Esophagus squamous epithelium (tissue), 5 donors: Measurements from ENCODE around the gene MEGF6. TPM values are rescaled to one million over a fixed set of nuclear protein-coding genes. Genes with fewer than 3 reads are reported as not detected.

ENCODE experiments used
- DNase-seq: peaks from one replicate; lab custom pipeline; 2025; lab: John Stamatoyannopoulos, UW
- H3K27ac ChIP-seq, 4 donors: fragments of 200-600 bp; sonication (generic); one replicate each; pipeline ENCODE4 v1.5.1; 2016 to 2019; ENCODE audit warnings: mild to moderate bottlenecking in 1 of 4
- H3K27me3 ChIP-seq, 4 donors: fragments of 200-600 bp; sonication (generic); 1 replicate in 3 of 4; 2 replicates in 1 of 4; pipeline versions ENCODE4 v1.5.1 to v1.6.0; 2017 to 2021; ENCODE audit warnings: antibody characterized with exemption in 1 of 4
- H3K36me3 ChIP-seq, 3 donors: fragments of 200-600 bp; sonication (generic); one replicate each; pipeline ENCODE4 v1.5.1; 2016 to 2019
- H3K4me1 ChIP-seq, 3 donors: fragments of 200-600 bp; sonication (generic); one replicate each; pipeline ENCODE4 v1.5.1; 2017 to 2019
- H3K4me3 ChIP-seq, 4 donors: fragments of 200-600 bp; sonication (generic); 1 replicate in 3 of 4; 2 replicates in 1 of 4; pipeline ENCODE4 v1.5.1; 2016 to 2019; ENCODE audit warnings: mild to moderate bottlenecking in 2 of 4, moderate library complexity in 1 of 4
- H3K9me3 ChIP-seq, 3 donors: fragments of 200-600 bp; sonication (generic); one replicate each; pipeline ENCODE4 v1.5.1; 2016 to 2019
- POLR2A ChIP-seq, 4 donors: fragments of 450-650 bp; IDR thresholded peaks; one replicate each; pipeline ENCODE4 v1.6.1; 2017; ENCODE audit warnings: antibody characterized with exemption in 4 of 4, mild to moderate bottlenecking in 4 of 4, moderate library complexity in 3 of 4
- WGBS, 2 donors: methylation state at CpG; one replicate each; pipeline ENCODE4 v1.1.5; 2018; 5-methylcytosine and 5-hydroxymethylcytosine counted together
- intact Hi-C: fragments of 100-400 bp; cut with DNase I; formaldehyde crosslinking; loops from one replicate; pipeline ENCODE4 v1.15.0; 2022
- total RNA-seq, 4 donors: library from RNA; depleted of rRNA; stranded (reverse); fragments of >200 nt; gene quantifications; one replicate each; pipeline ENCODE4 v1.1.0, GENCODE V29; 2016
- TF ChIP-seq, protein P1 (sequence below), 6 experiments: fragments of 450-650 bp in 4 of 6; fragments of 200-600 bp in 2 of 6; sonication (generic) in 2 of 6; IDR thresholded peaks; one replicate each; pipeline ENCODE4 v1.5.1; 2016 to 2019; ENCODE audit warnings: antibody characterized with exemption in 6 of 6, mild to moderate bottlenecking in 4 of 6, moderate library complexity in 4 of 6
- donor health status: DM: yes; HTN: yes; CAD: no.

Gene MEGF6, protein sequence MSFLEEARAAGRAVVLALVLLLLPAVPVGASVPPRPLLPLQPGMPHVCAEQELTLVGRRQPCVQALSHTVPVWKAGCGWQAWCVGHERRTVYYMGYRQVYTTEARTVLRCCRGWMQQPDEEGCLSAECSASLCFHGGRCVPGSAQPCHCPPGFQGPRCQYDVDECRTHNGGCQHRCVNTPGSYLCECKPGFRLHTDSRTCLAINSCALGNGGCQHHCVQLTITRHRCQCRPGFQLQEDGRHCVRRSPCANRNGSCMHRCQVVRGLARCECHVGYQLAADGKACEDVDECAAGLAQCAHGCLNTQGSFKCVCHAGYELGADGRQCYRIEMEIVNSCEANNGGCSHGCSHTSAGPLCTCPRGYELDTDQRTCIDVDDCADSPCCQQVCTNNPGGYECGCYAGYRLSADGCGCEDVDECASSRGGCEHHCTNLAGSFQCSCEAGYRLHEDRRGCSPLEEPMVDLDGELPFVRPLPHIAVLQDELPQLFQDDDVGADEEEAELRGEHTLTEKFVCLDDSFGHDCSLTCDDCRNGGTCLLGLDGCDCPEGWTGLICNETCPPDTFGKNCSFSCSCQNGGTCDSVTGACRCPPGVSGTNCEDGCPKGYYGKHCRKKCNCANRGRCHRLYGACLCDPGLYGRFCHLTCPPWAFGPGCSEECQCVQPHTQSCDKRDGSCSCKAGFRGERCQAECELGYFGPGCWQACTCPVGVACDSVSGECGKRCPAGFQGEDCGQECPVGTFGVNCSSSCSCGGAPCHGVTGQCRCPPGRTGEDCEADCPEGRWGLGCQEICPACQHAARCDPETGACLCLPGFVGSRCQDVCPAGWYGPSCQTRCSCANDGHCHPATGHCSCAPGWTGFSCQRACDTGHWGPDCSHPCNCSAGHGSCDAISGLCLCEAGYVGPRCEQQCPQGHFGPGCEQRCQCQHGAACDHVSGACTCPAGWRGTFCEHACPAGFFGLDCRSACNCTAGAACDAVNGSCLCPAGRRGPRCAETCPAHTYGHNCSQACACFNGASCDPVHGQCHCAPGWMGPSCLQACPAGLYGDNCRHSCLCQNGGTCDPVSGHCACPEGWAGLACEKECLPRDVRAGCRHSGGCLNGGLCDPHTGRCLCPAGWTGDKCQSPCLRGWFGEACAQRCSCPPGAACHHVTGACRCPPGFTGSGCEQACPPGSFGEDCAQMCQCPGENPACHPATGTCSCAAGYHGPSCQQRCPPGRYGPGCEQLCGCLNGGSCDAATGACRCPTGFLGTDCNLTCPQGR (N-terminal part only)
- 10 to 100 TPM in 3 of 4 donors, 1 to 10 TPM in 1; 8.8 to 27.1 (median 16.8) TPM for total RNA-seq

DNA sequence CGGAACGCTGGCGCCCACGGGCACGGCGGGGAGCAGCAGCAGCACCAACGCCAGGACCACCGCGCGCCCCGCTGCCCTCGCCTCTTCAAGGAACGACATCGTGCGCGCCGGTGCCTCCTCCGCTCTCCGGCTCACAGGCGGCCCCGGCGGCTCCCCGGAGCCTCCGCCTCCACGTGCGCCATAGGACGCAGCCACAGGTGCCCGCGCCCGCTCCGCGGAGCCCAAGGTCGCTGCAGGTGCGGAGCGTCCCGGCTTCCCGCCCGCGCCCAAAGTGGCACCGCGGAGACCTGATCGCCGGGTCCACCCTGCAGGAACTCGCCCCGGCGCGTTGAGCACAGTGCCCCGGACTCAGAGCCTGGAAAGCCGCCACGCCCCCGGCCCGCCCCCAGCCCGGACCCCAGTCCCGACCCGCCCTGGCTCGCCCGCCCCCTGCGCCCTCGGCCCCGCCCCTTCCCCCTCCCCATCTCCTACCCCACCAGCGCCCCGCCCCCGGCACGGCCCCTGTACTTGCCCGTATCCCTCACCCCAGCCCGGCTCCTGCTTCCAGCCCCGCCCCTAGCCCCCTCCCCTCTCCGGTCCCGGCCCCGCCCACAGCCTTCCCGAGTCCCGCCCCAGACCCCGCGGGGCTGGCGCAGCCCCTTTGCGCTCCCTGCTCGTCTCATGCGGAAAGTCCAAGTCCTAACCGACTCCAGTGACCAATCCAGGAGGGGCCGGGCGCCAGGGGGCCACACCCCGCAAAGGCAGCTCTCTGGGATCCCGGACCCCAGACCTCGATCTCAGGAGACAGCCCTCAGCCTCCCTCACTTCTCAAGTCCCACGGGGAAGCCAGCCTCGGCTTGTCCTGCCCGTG is at the start of gene MEGF6:
Gene MEGF6, minus strand, starts transcription at position 339 of the 850 bp plus-strand sequence. Its CDS starts 240 bp downstream, at position 99.
- Histone ChIP-seq H3K4me3 (peak within 1 kb of the TSS; percentile 20 to 68 (median 34)), H3K36me3 (no peaks in the 10 kb centered on the region), H3K27ac (no peak within 1 kb of the TSS), H3K9me3 (no peaks in the 10 kb centered on the region), H3K27me3 (peaks cover 0 to 82% (median 2%) of the 10 kb centered on the region in 4 donors), H3K4me1 (peaks cover 18 to 23% (median 22%) of the 10 kb centered on the region in 3 donors)
- intact Hi-C loops: no loop called here
- WGBS, 2 donors: 0% methylated on average over 1 of the region's 87 CpGs; no CpG with 5 or more reads in 1 of the 2 donors
- TF ChIP-seq POLR2A (IDR thresholded peaks at IDR 0.05): no peak
- TF ChIP-seq, protein P1, sequence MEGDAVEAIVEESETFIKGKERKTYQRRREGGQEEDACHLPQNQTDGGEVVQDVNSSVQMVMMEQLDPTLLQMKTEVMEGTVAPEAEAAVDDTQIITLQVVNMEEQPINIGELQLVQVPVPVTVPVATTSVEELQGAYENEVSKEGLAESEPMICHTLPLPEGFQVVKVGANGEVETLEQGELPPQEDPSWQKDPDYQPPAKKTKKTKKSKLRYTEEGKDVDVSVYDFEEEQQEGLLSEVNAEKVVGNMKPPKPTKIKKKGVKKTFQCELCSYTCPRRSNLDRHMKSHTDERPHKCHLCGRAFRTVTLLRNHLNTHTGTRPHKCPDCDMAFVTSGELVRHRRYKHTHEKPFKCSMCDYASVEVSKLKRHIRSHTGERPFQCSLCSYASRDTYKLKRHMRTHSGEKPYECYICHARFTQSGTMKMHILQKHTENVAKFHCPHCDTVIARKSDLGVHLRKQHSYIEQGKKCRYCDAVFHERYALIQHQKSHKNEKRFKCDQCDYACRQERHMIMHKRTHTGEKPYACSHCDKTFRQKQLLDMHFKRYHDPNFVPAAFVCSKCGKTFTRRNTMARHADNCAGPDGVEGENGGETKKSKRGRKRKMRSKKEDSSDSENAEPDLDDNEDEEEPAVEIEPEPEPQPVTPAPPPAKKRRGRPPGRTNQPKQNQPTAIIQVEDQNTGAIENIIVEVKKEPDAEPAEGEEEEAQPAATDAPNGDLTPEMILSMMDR (IDR thresholded peaks at IDR 0.05): no peak
- no peak for DNase-seq

DNA sequence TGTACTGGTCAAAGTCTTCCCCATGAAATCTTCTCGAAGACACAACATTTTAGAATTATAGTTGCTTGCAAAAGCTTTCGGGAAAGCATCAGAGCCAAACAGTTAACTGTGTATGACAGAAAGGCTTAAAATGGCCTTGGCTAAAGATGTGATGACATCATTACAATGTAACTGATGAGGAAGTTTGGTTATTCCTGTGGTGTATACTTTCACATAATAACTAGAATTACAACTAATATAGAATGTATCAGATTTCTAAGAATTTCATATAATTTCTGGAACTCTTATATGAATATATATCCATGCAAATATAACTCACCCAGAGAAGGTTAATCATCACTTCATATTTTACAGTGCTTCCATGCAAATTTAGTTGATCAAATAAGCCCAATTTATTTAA is 49.4 kb upstream of the MEGF6 start:
- intact Hi-C loops: no loop called here
- WGBS, 2 donors: 66 to 76% methylated on average over 2 of the region's 2 CpGs
- H3K9me3 ChIP-seq: no peaks in the 10 kb centered on the region
- no peaks in the 10 kb centered on the region for H3K36me3 ChIP-seq
- TF ChIP-seq, protein P1 (IDR thresholded peaks at IDR 0.05): no peak
- no peak for TF ChIP-seq POLR2A (IDR thresholded peaks at IDR 0.05)
- H3K27me3 ChIP-seq: peaks cover 0 to 53% (median 0%) of the 10 kb centered on the region in 4 donors
- DNase-seq: no peak
- H3K27ac ChIP-seq: no peak overlapping the region
- H3K4me1 ChIP-seq: peaks cover 0 to 7% (median 0%) of the 10 kb centered on the region in 3 donors
- no peak overlapping the region for H3K4me3 ChIP-seq

DNA sequence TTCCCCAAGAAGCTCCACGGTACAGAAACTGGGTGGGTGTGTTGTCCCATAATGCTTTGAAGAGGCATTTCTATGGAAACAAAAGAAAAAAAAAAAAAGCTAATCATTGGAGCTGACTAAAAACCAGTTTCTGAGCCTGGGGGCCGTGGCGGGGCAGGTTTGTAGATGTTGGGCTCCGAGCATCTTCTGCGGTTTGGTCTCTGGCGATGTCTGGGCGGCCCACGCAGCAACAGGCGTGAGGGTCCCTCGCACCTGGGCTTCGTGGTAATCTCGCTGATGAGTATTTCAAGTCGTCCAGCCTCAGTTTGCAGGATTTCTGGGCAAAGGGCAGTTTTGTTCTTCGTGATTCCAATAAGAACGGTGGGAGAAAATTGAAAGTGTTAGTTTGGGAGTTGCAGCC is 47.8 kb upstream of the MEGF6 start:
- Histone ChIP-seq H3K36me3 (no peaks in the 10 kb centered on the region), H3K4me1 (no peaks in the 10 kb centered on the region), H3K27ac (no peak overlapping the region), H3K9me3 (no peaks in the 10 kb centered on the region), H3K4me3 (no peak overlapping the region), H3K27me3 (peaks cover 0 to 63% (median 0%) of the 10 kb centered on the region in 4 donors)
- WGBS, 2 donors: 83 to 86% methylated on average over 15 of the region's 15 CpGs
- intact Hi-C loops: no loop called here
- DNase-seq: no peak
- TF ChIP-seq, protein P1 (IDR thresholded peaks at IDR 0.05): no peak

DNA sequence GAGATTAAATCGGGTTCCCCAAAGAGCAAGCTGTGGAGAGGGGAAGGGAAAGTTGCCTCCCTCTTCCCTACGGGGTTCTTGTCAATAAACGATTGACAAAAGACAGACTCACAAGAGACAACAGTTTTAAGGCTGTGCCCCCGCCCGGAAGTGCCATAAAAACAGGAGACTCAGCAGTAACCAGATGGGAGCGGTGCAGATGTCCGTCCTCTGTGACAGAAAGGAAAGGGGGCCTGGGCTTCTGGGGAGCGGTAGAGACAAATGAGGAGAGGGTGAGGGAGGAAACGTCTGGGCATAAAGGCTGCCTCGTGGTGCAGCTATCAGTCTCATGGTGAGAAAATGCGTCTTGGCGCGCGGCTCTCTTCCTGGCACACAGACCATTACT is 46.9 kb upstream of the MEGF6 start:
- Histone ChIP-seq H3K4me3 (no peak overlapping the region), H3K4me1 (no peaks in the 10 kb centered on the region), H3K27ac (no peak overlapping the region), H3K27me3 (peaks cover 0 to 64% (median 1%) of the 10 kb centered on the region in 4 donors), H3K9me3 (no peaks in the 10 kb centered on the region), H3K36me3 (no peaks in the 10 kb centered on the region)
- DNase-seq: no peak
- intact Hi-C loops: no loop called here
- 59 to 65% methylated on average over 14 of the region's 14 CpGs for WGBS, 2 donors
- no peak for TF ChIP-seq POLR2A (IDR thresholded peaks at IDR 0.05)
- TF ChIP-seq, protein P1 (IDR thresholded peaks at IDR 0.05): no peak
